PC-3 (cell line): Measurements from ENCODE around the gene CEACAM4.

Experiments used
- EZH2 ChIP-seq: fragments of 300-600 bp; sonication (generic); IDR thresholded peaks from one replicate; pipeline ENCODE4 v1.6.1; 2017; ENCODE audit warnings: antibody characterized with exemption, mild to moderate bottlenecking, low read length; ENCODE audit not compliant: unreplicated experiment
- EZH2phosphoT487 ChIP-seq: fragments of 300-600 bp; sonication (generic); IDR thresholded peaks from 2 replicates; pipeline ENCODE4 v1.6.1; 2018; ENCODE audit warnings: mild to moderate bottlenecking, antibody characterized with exemption, low read length, borderline replicate concordance
- TF ChIP-seq, protein P1 (sequence below): fragments of 300-600 bp; sonication (generic); conservative IDR thresholded peaks from 2 replicates; pipeline ENCODE4 v1.5.1; 2017; ENCODE audit warnings: antibody characterized with exemption, low read depth, mild to moderate bottlenecking, low read length

DNA sequence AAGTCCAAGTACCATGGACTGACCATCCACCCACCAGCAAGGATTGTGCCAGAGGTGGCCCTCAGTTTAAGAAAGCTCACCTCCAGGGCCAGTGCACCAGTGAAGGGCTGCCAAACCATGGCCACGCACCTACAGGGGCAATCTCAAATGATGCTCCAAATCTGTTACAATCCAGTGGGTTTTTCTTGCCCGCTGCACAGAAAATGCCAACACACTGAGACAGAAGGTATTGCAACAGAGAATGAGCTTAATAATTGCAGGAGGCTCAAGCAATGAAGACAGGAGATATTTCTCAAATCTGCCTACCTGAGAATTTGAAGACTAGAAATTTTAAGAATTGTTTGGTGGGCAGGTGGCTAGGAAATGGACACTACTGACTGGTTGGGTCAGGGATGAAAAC, 39.2 kb upstream of the CEACAM4 start:
- TF ChIP-seq, protein P1, sequence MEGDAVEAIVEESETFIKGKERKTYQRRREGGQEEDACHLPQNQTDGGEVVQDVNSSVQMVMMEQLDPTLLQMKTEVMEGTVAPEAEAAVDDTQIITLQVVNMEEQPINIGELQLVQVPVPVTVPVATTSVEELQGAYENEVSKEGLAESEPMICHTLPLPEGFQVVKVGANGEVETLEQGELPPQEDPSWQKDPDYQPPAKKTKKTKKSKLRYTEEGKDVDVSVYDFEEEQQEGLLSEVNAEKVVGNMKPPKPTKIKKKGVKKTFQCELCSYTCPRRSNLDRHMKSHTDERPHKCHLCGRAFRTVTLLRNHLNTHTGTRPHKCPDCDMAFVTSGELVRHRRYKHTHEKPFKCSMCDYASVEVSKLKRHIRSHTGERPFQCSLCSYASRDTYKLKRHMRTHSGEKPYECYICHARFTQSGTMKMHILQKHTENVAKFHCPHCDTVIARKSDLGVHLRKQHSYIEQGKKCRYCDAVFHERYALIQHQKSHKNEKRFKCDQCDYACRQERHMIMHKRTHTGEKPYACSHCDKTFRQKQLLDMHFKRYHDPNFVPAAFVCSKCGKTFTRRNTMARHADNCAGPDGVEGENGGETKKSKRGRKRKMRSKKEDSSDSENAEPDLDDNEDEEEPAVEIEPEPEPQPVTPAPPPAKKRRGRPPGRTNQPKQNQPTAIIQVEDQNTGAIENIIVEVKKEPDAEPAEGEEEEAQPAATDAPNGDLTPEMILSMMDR = no peak
- TF ChIP-seq EZH2 = no peak
- no peak for TF ChIP-seq EZH2phosphoT487
